Measurements from ENCODE around the gene NAT16. TPM values are rescaled to one million over a fixed set of nuclear protein-coding genes. Genes with fewer than 3 reads are reported as not detected.
"Not testable (repeated sequence)": the region's sequence is repeated elsewhere in the genome, so short reads cannot be mapped to it uniquely, and the experiment has no call there.

The NAT16 gene
- total RNA-seq, 1 donor from 2014 or later, result not detected

DNA sequence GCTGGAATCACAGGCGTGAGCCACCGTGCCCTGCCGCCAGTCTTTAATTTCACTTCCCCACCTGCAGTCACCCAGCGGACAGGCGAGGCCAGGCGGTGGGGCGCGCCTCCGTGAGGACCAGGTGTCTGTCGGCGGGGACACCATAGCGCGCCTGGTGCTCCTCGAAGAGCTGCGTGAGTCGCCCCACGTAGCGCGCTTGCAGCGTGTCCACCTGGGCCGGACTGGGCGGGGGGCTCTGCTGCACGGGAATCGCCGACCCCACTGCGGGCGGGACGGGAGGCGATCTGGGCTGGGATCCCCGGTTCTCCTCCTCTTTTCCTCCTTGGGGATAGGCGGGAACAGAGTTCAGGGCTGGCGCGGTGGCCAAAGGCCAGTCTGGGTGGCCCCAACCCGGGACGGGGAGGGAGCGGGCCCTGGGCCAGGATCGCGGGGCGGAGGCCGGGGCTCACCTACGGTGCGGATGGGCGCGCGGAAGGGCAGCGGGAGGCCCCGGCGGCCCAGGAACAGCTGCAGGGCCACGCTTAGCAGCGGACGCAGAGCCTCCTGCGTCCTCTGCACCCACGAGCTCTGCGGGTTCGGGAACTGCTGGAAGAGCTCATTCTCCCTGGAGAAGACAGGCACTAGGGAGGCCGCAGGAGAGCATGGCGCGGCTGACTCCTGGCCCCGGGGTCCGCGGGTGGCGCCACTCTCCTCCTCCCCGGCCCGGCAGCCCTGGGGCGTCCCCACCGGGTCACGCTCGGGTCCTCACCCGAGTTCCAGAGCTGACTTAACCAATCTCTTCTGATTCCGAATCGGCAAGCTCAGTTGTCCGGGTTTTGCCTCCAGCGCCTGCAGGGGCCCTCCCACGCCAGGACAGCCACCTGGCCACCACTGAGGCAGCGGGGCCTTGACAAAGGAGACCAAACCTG, 21.9 kb upstream of the NAT16 start:
- H3K36me3 Mint-ChIP-seq, result peaks cover 9% of the 10 kb centered on the region
- no peak overlapping the region for H3K27ac Mint-ChIP-seq
- H3K9me3 Mint-ChIP-seq, result no peaks in the 10 kb centered on the region
- no peak overlapping the region for H3K4me3 Mint-ChIP-seq
- TF ChIP-seq, protein P1, sequence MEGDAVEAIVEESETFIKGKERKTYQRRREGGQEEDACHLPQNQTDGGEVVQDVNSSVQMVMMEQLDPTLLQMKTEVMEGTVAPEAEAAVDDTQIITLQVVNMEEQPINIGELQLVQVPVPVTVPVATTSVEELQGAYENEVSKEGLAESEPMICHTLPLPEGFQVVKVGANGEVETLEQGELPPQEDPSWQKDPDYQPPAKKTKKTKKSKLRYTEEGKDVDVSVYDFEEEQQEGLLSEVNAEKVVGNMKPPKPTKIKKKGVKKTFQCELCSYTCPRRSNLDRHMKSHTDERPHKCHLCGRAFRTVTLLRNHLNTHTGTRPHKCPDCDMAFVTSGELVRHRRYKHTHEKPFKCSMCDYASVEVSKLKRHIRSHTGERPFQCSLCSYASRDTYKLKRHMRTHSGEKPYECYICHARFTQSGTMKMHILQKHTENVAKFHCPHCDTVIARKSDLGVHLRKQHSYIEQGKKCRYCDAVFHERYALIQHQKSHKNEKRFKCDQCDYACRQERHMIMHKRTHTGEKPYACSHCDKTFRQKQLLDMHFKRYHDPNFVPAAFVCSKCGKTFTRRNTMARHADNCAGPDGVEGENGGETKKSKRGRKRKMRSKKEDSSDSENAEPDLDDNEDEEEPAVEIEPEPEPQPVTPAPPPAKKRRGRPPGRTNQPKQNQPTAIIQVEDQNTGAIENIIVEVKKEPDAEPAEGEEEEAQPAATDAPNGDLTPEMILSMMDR (IDR thresholded peaks at IDR 0.05; ENCODE audit: unreplicated experiment), result no peak
- H3K27me3 Mint-ChIP-seq (ENCODE audit: low read depth), result peaks cover 56% of the 10 kb centered on the region
- DNase-seq (ENCODE audit: low spot score in 2 of 2, unreplicated experiment in 2 of 2), result no peak
- H3K4me1 Mint-ChIP-seq, result peaks cover 2% of the 10 kb centered on the region

DNA sequence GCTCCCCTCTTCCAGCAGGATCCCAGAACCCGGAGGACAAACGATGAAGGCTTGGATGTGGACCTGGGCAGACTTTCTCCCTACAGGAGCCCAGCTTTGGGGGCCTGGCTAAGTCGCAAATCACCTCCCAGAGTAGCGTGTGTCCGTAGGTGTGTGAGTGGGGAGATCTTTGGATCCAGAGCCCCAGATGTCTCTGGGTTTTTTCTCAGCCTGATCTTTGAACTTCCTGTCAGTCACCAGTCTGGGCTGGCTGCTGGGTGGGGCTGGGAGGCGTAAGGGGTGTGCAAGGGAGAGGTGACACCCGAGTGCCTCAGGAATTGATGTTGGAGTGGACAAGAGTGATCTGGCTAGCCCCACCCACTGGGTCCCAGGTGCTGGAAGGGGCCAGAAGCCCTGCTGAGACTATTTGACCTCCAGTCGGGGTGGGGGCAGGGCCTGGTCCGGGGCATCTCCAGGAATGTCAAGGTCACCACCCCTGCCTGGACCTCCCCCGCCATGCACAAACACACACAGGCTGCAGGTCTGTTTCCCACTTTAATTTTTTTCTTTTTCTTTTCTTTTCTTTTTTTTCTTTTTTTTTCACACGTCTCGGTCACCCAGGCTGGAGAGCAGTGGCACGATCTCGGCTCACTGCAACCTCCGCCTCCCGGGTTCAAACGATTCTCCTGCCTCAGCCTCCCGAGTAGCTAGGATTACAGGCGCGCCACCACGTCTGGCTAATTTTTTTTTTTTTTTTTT, 20.9 kb upstream of the NAT16 start, which contains the start of gene MOGAT3:
Gene MOGAT3 (minus strand): TSS at position 175 of the 738 bp plus-strand sequence. CDS start 182 bp downstream, outside the sequence.
- peaks cover 2% of the 10 kb centered on the region for H3K4me1 Mint-ChIP-seq
- no peak within 1 kb of the TSS for H3K27ac Mint-ChIP-seq
- H3K36me3 Mint-ChIP-seq, result peaks cover 5% of the 10 kb centered on the region
- H3K27me3 Mint-ChIP-seq (ENCODE audit: low read depth), result peaks cover 56% of the 10 kb centered on the region
- peak within 1 kb of the TSS; percentile 34 for H3K4me3 Mint-ChIP-seq
- H3K9me3 Mint-ChIP-seq, result no peaks in the 10 kb centered on the region
- TF ChIP-seq, protein P1 (IDR thresholded peaks at IDR 0.05; ENCODE audit: unreplicated experiment), result no peak
- DNase-seq (ENCODE audit: low spot score in 2 of 2, unreplicated experiment in 2 of 2), result no peak

DNA sequence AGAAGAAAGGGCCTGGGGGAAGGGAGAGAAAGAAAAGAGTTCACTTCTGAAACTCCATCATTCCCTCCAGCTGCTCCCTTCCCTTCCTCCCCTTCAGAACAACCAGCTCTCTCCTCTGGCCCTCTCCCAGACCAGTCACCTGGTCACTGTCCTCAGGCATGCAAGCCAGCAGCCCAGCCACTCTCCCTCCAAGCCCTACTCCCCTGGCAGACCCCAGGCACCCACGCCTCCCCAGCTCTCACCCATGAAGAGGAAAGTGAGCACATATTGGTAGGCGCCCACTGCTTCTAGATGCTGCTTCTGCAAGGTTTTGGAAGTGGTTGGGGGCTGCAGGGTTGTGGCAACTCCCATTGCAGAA, 20.4 kb upstream of the NAT16 start:
- H3K9me3 Mint-ChIP-seq, result no peaks in the 10 kb centered on the region
- H3K27ac Mint-ChIP-seq, result no peak overlapping the region
- H3K4me3 Mint-ChIP-seq, result no peak overlapping the region
- TF ChIP-seq, protein P1 (IDR thresholded peaks at IDR 0.05; ENCODE audit: unreplicated experiment), result no peak
- H3K27me3 Mint-ChIP-seq (ENCODE audit: low read depth), result peaks cover 56% of the 10 kb centered on the region
- H3K36me3 Mint-ChIP-seq, result no peaks in the 10 kb centered on the region
- peaks cover 2% of the 10 kb centered on the region for H3K4me1 Mint-ChIP-seq
- DNase-seq (ENCODE audit: low spot score in 2 of 2, unreplicated experiment in 2 of 2), result no peak

DNA sequence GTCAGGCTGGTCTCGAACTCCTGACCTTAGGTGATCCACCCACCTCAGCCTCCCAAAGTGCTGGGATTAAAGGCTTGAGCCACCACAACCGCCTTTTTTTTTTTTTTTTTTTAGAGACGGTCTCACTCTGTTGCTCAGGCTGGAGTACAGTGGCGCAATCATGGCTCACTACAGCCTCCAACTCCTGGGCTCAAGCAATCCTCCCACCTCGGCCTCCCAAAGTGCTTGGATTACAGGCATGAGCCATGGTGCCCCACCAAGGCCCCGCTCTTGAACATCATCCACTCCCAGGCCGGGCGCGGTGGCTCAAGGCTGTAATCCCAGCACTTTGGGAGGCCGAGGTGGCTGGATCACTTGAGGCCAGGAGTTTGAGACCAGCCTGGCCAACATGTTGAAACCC, 19.4 kb upstream of the NAT16 start:
- H3K4me1 Mint-ChIP-seq; H3K36me3 Mint-ChIP-seq; H3K4me3 Mint-ChIP-seq; DNase-seq (ENCODE audit: low spot score in 2 of 2, unreplicated experiment in 2 of 2); H3K27ac Mint-ChIP-seq; H3K9me3 Mint-ChIP-seq: not testable (repeated sequence)
- H3K27me3 Mint-ChIP-seq (ENCODE audit: low read depth), result peaks cover 54% of the 10 kb centered on the region

DNA sequence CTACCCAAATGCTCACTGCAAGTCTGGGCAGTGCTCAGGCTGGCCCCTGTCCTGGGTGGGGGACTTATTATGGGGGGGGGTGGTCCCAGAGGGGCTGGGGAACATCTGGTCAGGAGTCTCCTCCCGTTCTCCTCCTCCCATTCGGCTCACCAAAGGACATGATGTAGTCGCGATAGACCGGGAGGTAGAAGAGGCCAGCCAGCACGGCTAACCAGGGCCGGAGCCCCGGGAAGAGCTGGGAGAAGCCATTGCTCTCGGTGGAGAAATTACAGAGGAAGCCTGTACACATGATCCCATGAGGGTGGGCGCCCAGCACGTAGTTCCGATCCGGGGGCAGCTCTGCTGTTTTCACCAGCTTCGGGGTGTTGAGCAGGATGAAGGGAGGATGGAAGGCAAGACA, 18.4 kb upstream of the NAT16 start:
- TF ChIP-seq, protein P1 (IDR thresholded peaks at IDR 0.05; ENCODE audit: unreplicated experiment), result no peak
- no peak for DNase-seq (ENCODE audit: low spot score in 2 of 2, unreplicated experiment in 2 of 2)
- Mint-ChIP-seq H3K4me3 (no peak overlapping the region), H3K27ac (no peak overlapping the region), H3K27me3 (ENCODE audit: low read depth) (peaks cover 44% of the 10 kb centered on the region), H3K9me3 (no peaks in the 10 kb centered on the region), H3K4me1 (peaks cover 2% of the 10 kb centered on the region), H3K36me3 (no peaks in the 10 kb centered on the region)

DNA sequence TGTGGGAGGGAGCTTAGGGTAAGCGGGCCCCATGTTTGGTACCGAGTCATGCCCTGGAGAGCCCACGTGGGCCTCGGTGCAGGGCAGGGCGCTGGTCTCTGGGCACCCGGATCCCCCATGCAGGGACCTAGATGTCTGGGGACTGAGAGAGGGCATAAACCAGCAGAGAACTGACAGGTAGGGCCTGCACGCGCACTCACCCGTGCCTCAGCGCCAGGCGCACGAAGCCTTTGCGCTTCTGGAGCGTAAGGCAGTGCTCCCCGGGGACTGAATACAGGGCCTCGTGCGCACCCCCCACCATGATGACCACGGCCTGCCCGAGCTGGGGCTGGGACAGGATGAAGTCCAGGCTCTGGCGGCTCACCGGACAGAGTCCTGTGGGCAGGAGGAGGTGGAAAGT, 17.9 kb upstream of the NAT16 start:
- peaks cover 39% of the 10 kb centered on the region for H3K27me3 Mint-ChIP-seq (ENCODE audit: low read depth)
- no peak for DNase-seq (ENCODE audit: low spot score in 2 of 2, unreplicated experiment in 2 of 2)
- no peaks in the 10 kb centered on the region for H3K36me3 Mint-ChIP-seq
- no peak overlapping the region for H3K27ac Mint-ChIP-seq
- no peaks in the 10 kb centered on the region for H3K9me3 Mint-ChIP-seq
- TF ChIP-seq, protein P1 (IDR thresholded peaks at IDR 0.05; ENCODE audit: unreplicated experiment), result no peak
- no peak overlapping the region for H3K4me3 Mint-ChIP-seq
- H3K4me1 Mint-ChIP-seq, result peaks cover 2% of the 10 kb centered on the region
